ENCODE data around the gene SRA1. TPM values are rescaled to one million over a fixed set of nuclear protein-coding genes. Genes with fewer than 3 reads are reported as not detected.
A peak's percentile ranks its signal among the peaks of the same experiment; 100 is the strongest.

Gene SRA1
- total and polyA plus RNA-seq, 2 of the 4 experiments (the other 2 are of a cell fraction) = 52.9 to 54.8 TPM

GRCh38 chr5:140547508-140548299 lies 9.6 kb downstream of the SRA1 start, which contains the start of gene EIF4EBP3 (continued):
- TF ChIP-seq USF2 (IDR thresholded peaks at IDR 0.05; ENCODE audit: low read depth, low read length) = peak; percentile 96

DNA sequence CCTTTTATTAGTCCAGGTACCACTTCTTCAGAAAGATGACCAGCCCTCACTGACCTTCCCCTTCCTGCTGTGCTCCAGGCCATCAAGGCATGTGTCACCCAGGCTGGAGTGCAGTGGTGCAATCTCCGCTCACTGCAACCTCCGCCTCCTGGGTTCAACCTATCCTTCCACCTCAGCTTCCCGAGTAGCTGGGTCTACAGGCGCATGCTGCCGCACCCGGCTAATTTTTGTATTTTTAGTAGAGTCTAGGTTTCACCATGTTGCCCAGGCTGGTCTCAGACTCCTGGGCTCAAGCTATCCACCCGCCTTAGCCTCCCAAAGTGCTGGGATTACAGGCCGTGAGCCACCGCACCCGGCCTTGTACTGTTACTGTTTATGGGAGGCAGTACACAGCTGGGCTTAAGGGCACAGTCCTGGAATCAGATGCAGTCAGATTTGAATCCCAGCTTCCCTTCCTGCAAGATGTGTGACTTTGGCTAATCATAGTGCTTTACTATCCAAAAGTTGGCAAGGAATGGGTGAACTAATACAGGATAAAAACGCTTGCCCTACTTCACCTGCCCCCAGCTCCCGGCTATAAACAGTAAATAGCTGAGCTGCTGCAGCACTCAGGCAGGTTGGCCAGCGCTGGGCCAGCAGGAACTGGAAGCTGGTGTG lies 10.3 kb downstream of the SRA1 start:
- BruUV-seq (replicated peaks) = no TSS peak
- Histone ChIP-seq H4K5ac (ENCODE audit: low read depth, low read length) (no peak overlapping the region), H4K91ac (ENCODE audit: insufficient read depth, low read depth, low read length) (no peak overlapping the region), H2BK20ac (ENCODE audit: low read depth, low read length) (no peak overlapping the region), H4K20me1 (ENCODE audit: insufficient read depth, low read length) (peaks cover 21% of the 10 kb centered on the region), H3K9me1 (ENCODE audit: insufficient read depth, low read length) (0 out of 2 replicates have a peak, but pooled peaks cover 3% of the 10 kb centered on the region), H3K14ac (replicated peaks; ENCODE audit: low read depth, low read length) (no peak overlapping the region), H3K27me3 (ENCODE audit: control insufficient read depth, insufficient read depth, low read length) (no peaks in the 10 kb centered on the region), H2AFZ (replicated peaks; ENCODE audit: low read length, poor library complexity) (peak overlapping the region; percentile 72), H2BK5ac (ENCODE audit: low read depth, low read length, poor library complexity, severe bottlenecking) (no peak overlapping the region), H2BK120ac (ENCODE audit: low read depth, low read length) (no peak overlapping the region), H3K23ac (ENCODE audit: low read depth, low read length) (no peak overlapping the region), H3K4ac (ENCODE audit: low read depth, low read length) (no peak overlapping the region), H3K27ac (ENCODE audit: insufficient read depth, low read length) (no peak overlapping the region), H3K4me3 (ENCODE audit: insufficient read depth, low read depth, low read length) (no peak overlapping the region), H3K4me1 (ENCODE audit: control insufficient read depth, insufficient read depth, low read length) (peaks cover 14% of the 10 kb centered on the region), H4K8ac (ENCODE audit: low read depth in 2 of 2, low read length in 2 of 2) (peak overlapping the region in 1 of 2 experiments; percentile 4; a peak in 1 of 4 replicates), H2BK15ac (ENCODE audit: low read depth, low read length) (no peak overlapping the region), H2AK5ac (ENCODE audit: low read depth, low read length) (no peak overlapping the region), H3K36me3 (ENCODE audit: control insufficient read depth, insufficient read depth, low read length) (peaks cover 35% of the 10 kb centered on the region), H2AK9ac (replicated peaks; ENCODE audit: low read depth, low read length, poor library complexity) (peak overlapping the region; percentile 51), H3K9ac (ENCODE audit: low read depth, low read length) (peak overlapping the region; percentile 3; the same call in 1 of the 2 replicates), H3K56ac (ENCODE audit: extremely low read depth, insufficient read depth, low read length) (no peak overlapping the region), H3K79me1 (ENCODE audit: low read depth in 1 of 2, low read length in 2 of 2) (peaks cover 7 to 48% of the 10 kb centered on the region in 2 experiments; a peak in 3 of 4 replicates), H3K4me2 (ENCODE audit: low read depth, low read length) (peak overlapping the region; percentile 42), H3K9me3 (ENCODE audit: control insufficient read depth, insufficient read depth, low read length) (no peaks in the 10 kb centered on the region), H3K18ac (ENCODE audit: low read depth, low read length) (no peak overlapping the region)
- dilution Hi-C loops (cut with HindIII; ENCODE audit: low sequenced_read_pairs, unreplicated experiment) = no loop called here
- peak; percentile 16 for ATAC-seq (ENCODE audit: low read depth)
- TF ChIP-seq RAD21 (IDR thresholded peaks at IDR 0.05; ENCODE audit: low read length) (no peak), RCOR1 (IDR thresholded peaks at IDR 0.05; ENCODE audit: insufficient replicate concordance, low read length) (no peak)
- POLR2A ChIA-PET (ENCODE audit: unreplicated experiment) = interaction anchor here (0.6 kb wide), 1 partner anchor 27 kb away, joined by 4 read pairs; no protein-coding TSS in a partner anchor
- intact Hi-C loops (cut with micrococcal nuclease) = loop anchor here (2.0 kb wide), 1 partner anchor 92 kb away; the partner anchor contains the start of gene TMCO6
- WGBS, 2 experiments (ENCODE audit: extremely low coverage in 2 of 2, insufficient read length in 1 of 2) = 28% methylated on average over 5 of the region's 13 CpGs; no CpG with 5 or more reads in 1 of the 2 experiments
- DNase-seq = no peak
- in situ Hi-C loops (cut with MboI; ENCODE audit: low sequenced_read_pairs) = no loop called here
- CTCF ChIA-PET = interaction anchor here (0.7 to 2.1 kb wide), 8 partner anchors 8 to 182 kb away, joined by 3 to 8 read pairs (median 4); partner anchors contain the start of gene CD14

Measured in IMR-90 (cell line).